ENCODE results near the gene MAML2.
A peak's percentile ranks its signal among the peaks of the same experiment; 100 is the strongest.

Gene MAML2

DNA sequence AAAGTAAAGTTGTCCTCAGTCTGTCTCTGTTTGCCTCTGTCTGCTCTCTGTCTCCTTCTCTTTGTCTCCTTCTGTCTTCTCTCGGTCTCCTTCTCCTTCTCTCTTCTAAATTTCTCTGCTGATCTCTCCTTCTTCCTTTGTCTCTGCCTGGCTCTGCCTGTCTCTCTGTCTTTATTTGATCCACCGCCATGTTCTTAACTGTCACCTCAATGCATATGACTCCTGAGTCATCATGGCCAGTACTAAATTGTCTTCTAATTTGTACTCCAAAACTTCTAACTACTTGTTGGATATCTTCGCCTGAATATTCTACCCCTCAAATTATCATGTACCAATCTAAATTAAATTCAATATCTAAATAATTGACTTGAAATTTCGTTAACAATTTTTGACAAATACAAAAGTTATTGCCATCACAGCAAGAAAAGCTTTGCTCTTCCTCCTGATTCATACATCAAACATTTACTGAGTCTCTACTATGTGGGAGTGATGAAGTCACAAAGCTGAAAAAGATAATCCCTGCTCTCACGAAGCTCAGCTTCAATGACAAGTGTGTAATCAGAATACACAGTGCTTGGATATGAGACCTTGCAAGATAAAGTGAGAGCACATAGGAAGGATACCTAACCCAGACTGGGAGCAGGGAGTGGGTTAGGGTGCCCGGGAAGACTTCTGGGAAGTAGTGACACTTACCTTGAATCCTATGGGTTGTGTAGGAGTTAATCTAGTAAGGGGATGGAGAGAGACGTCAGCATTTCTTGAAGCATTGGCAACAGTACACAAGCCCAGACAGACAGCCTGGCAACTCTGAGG, 193.0 kb downstream of the MAML2 start:
- DNase-seq, result peak; percentile 89

DNA sequence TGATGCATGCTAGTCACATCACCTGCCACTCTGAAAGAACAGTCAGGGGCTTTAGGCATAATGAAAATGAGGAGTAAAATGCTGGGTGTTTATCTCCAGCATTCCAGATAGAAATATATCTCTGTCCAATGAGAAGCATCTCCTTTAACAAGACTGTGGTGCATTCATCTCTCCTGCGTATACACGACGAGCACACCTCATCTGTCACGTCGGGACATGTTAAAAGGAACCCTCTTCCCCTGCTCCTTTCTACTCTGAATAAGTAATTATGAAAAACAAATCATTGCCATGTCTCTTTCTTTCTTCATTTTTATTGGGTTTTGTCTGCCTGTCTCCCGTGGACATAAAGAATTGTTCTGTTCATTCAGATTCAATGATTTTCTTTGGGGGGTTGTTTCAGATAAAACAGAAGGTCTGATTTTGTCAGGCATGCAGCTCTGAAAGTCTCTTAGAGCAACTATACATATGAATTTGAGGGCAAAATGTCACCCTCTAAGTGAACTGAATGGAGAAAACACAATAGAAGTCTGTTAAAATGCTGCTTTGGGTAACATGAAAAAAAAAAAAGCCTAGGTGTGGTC, 195.0 kb downstream of the MAML2 start:
- DNase-seq, result no peak

DNA sequence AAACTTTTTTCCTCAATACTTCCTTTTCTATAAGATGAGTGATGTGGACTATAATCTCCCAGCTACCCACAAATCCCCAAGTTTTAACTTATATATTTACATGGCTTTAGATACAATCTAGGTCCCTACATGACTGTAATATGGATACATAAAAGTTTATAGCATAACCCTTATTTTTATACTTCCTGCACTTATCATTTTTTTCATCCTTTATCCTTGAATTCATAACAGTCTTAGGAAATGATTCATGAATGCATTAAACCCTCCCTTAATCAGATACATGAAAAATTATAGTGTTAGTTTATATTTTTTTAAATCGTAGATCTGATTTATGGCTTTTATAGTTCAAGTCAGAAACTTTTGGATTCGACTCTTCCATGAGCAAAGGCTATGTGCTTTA, 195.8 kb downstream of the MAML2 start:
- DNase-seq, result peak; percentile 42

DNA sequence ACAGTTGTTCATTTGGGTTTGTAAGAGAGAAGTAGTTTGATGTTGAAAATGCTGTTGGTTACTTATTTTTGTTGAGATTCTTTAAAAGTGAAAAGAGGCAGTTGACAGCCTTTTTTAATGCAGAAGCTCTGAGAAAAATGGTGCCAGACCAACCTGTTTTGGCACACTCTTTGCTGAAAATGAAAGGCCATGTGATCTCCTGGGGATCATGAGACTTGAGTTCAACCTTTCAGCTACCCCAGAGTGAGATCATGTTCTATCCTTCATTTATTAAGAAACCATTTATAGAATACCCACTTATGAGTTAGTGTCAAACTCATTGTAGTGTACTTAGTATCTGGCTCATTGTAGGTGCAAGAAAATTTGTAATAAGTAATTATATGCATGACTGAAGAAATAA, 196.2 kb downstream of the MAML2 start:
- DNase-seq, result no peak

DNA sequence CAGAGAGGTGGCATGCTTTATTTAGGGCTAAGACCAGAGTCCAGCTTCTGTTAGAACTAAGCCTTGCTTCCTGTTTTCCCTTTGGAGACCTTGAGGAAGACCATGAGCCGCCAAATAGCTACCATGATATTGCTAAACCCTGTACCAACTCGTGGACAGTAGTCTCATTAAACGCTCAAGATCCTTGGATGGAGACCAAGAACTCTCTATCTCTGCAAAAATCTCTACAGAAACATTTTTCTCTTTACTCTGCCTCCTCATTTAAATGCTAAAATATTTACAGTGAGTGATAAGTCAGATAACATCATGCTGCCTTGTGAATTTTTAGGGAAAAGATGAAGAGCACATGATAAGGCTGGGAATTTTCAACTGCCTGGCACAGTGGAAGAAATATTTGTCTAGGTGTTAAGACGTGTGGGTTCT, 197.8 kb downstream of the MAML2 start:
- DNase-seq, result peak; percentile 73

DNA sequence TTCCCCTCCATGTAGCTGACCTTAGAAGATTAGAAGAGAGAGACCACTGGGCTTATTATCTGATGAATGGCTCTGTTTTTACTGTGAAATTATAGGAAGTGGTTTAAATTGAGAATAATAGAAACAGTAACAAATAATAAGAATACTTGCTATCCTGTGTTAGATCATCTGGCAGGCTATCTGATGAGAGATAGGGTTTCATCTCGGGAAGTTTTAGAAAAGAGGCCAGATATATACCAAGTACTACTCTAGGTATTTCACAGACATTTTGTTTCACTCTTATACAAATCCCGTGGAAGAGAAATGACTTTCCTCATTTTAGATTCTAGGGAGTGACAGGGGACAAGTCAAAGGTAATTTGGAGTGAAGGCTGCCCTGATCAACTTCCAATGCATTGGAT, 198.4 kb downstream of the MAML2 start:
- DNase-seq, result no peak

DNA sequence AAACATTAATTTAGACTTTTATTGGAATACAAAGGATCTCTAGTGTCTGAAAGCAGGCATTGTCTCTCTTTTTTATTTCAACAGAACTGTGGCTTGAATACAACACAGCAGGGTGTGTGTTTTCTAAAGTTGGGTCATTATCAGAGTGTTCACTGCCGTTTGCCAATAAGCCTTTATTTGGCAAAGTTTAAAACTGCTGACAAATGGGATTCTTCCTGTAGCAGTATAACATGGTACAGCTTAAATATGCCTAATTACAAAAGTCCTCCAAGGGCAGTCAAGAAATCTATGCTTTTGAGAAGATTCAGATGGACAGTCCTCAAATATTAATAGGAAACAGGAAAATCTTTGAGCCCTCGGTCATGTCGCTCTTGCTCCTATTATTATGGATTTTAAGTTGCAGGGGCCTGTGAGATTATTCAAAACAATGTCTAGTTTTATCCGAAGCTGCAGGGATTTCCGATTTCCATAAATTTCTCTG, 199.9 kb downstream of the MAML2 start:
- DNase-seq, result no peak

DNA sequence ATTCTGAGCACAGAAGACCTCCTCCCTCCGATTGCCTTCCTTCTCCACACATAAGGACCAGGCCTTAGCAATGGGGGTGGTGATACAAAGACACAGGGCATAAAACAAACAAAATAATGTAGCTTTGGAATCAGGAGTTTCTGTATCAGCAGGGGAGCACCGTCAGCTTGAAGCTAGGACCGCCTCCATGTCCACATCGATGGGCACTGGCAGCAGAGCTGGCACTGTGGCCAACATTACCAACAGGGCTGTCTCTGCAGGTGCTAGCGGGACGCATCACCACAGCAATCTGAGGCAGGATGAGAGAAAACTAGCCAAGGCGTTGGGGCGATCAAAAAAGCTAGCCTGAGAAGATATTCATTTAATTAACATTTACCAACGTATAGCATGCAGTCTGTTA, 201.4 kb downstream of the MAML2 start:
- no peak for DNase-seq

DNA sequence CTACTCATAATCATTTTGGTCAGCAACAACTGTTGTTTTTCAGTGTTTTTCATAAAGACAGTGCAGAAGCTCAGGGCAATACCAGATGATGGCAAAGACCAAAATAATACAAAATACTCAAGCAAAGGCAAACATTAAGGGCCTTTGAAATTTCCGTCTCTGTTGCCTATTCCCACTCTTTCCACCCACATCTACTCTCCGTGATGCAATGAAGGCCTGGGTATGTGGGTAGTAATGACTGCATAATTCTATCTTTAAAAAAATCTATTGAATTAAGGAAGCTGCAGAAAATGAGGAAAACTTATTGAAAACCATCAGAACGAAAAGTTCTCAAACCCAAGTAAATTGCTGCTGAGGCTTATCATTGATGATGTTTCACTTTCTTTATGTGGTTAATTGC, 203.3 kb downstream of the MAML2 start:
- no peak for DNase-seq

DNA sequence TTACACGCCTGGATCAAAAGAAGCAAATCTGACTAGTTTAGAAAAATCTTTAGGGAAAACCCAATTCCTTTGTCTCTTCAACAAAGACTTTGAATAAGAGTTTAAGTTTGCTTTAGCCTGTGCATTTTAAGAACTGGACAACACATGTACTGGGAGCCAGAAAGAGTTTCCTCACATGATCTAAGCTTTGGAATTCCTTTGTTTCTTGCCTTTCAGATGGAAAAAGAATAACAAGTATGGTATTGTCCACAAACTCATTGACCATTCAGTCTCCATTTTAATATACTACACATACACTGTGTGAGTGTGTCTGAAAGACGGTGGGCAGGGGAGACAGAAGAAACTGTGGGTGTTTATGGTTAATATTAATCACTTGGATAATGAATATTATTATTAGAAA, 205.6 kb downstream of the MAML2 start:
- DNase-seq, result no peak

DNA sequence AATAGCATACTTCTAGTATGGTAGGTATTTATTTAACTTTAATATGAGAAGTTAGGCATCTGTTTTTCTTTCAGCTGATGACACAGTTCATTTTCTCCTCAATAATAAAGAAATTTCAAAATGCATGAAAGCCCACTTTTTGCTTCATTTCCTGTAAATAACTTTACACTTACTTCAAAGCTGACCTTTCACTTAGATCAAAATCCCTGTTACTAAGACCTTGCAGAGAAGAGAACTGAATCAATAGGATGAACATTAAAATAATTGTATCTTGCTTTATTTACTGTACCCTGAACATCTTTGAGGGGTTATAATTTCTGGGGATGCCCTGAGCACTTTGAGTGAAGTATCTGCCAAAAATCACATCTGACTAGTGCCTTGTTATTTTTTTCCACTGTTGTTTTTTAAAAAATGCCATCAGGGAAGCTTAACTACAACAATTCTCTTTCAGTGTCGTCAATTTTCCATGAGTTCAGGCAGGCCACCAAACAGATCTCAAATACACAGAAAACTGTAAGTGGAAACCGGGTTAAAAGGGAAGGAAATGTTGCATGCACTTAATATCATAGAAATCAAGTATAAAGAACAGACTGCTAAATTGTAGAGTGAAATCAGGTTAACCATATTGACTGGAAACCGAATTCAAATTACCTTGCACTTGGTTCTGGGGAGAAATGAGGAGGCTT, 206.2 kb downstream of the MAML2 start:
- DNase-seq, result no peak

DNA sequence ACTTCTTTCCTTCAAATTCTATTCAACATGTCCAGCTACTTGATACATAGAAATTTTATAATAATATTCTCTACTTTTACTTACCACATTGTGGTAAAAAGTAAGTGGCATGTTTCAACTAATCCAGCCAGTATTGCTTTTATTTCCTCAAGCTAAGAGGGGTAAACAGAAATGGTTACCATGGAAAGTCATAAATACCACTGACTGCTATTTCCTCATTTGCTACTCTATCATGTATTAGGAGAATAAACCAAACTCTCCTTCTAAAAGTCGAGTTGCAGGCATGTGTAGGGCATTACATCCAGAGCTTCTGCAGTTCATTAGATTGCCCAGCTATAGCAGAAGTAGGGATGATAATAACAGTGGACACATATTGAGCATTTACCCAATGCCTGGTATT, 208.4 kb downstream of the MAML2 start:
- peak; percentile 47 for DNase-seq

DNA sequence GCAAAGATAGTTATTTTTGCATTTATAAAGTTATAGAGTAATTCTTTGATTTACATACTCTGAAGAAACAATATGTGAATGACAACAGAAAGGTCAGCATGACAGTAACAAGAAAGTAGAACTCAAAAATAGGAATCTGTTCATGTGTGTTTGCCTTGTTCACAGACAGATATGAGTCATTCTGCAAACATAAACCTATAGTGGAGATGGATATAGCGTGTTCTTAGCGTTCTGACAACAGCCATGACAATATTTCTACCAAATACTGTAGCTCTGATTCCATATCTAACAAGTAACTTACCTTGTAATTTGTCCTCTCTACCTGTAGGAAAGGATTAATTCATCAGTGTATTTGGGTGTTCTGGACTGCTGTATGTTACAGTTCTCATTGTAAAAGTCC, 210.6 kb downstream of the MAML2 start:
- DNase-seq, result no peak

DNA sequence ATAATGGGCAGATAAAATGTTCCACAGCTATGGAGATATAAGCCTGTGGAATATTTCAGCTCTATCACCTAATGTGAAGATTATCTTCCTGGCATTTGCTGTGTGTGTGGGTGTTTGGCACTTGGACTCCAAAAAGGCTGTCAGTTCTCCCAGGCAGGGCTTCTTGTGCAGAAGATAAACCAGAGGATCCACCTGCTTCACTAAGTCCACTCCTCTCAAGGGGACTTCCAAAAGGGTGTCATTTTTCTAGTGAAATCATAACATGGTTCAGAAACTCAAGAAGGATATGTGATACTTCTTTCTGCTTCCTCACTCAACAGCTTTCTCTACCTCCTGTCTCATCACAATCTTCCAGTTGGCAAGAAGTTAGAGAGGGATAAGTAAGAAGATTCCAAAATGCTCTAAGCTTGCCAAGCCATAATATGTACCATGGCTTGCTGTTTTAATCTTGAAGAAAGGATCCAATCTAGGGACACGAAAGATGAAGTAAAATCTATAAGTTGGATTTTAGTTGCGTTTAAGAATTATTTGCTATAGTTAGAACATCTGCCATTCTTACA, 212.9 kb downstream of the MAML2 start:
- DNase-seq, result no peak

DNA sequence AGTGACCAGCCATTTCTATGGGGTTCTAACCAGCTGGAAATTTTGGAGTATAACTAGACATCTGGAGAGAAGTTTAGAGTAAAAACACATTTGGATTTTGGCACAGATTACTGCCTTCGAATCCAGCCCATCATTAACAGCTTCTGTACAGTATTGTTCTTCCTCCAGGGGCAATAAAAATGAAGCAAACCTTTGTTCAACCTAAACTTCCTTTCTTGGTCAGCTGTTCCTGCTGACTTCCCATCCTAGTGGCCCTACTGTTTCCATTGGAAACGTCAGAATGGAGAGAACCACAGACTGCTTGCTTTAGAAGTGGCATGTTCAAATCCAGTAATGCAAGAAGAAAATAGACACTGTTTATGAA, 215.4 kb downstream of the MAML2 start:
- DNase-seq, result no peak

DNA sequence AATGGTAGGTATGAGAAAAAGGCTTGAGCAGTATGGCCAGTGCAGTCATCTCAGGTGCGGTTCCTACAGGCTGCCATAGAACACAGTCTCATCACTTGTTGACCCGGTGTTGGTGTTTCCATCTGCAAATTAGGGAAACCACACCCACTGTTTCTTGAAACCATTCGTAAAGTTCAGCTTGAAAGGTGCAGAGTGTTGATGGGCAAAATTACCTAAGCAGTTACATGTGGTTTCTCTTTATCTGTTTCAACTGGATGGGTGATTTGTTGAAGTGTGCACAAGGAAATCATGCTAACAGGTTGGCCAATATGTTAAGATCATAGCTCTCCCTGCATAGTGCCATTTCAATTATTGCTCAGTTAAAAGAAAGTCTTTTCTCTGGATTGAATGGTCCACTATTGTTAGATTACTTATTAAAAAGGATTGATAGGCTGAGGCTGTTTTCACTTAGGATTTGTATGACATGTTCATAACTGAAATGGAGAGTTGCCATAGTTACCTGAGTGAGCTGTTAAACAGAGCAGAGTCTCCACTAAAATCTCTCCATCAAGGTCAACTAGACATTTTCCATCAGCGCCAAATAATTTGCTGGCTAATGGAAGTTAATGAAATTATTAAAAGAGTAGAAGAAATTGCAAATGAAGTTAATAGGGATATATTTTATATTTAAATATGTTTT, 215.9 kb downstream of the MAML2 start:
- no peak for DNase-seq

DNA sequence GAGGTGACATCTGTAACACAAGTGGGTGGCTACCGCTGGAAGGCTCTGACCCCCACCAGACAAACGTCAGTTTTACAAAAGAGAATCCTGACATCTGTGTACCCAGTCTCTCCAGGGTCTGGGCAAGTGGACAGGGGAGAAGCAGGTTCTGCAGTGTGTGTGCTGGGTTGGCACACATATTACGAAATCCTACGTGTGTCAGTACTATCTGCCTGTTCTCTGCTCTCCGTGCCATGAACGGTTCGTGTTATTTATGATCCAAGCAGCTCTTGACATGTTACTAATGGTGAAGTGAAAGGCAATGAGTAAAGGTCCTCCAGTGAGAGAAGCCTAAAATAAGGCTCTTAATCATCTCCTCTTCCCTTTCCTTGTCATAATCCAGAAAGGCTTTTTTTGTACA, 217.6 kb downstream of the MAML2 start:
- DNase-seq, result no peak

DNA sequence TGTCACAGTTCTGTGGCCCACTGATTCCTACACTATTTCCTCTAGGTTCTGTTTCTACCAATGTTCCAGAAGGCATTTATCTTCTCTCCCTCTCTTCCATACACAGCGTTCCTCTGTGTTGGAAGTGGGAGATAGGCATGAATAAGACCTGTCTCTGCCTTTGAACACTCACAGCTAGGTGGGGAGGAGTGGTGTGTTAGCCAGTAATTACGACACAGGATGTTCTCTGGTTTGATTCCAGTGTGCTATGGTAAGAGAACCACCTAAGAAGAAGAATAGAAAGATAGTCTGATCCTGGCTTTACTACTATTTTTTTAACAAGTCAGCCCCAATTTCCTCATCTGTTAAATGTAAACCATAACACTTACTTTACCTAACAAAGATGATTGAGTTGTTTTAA, 218.8 kb downstream of the MAML2 start:
- DNase-seq, result no peak

DNA sequence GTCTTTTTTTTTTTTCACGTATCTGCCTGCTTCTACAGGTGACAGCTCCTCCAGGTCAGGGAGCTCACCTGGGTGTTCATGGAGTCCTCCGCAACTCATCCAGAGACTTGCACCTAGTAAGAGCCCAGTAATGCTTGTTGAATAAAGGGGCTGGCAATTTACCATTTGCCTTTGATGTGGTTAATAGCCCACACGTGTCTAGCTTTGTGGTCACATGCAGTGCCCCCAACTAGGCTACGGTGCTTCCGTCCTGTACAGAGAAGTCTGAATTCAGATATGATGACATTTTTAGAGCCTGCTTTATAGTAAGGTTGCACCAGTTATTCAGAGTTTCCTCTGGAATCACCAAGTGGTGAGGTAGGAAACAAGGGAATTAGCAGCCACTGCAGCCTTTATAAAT, 219.7 kb downstream of the MAML2 start:
- no peak for DNase-seq

DNA sequence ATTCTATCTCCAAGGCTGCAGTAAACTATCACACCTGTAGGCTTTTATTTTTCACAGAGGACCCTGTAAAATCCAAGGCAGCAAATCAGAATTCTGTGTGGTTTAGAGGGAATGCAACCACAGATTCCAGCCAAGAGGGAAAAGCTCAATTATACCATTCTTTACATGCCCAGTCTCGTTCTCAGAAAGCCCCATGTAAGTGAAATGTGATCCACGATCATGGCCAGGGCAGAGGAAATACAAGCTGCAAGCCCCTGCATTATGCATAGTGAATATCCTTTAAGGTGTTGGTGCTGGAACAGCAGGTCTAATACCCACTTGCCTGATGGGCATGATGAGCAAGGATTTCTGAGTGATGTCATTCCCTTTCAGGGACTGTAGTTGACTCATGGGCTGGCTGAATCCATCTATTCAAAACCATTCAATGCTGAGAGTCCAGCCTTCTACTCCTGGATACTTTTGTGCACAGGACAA, 220.4 kb downstream of the MAML2 start:
- DNase-seq, result peak; percentile 63

DNA sequence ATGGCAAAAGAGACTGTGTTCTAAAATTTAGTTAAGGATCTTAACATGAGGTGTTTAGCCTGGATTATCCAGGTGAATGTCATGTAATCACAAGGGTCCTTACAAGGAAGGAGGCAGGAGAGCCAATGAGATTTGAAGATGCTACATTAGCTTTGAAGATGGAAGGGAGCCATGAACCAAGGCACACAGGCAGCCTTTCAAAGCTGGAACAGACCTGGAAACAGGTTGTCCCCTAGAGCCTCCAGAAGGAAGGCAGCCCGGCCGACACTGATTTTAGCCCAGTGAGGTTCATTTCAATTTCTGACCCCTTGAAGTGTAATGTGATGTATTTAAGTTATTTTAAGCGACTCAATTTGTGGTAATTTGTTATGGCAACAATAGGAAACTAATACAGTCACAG, 223.8 kb downstream of the MAML2 start:
- no peak for DNase-seq

DNA sequence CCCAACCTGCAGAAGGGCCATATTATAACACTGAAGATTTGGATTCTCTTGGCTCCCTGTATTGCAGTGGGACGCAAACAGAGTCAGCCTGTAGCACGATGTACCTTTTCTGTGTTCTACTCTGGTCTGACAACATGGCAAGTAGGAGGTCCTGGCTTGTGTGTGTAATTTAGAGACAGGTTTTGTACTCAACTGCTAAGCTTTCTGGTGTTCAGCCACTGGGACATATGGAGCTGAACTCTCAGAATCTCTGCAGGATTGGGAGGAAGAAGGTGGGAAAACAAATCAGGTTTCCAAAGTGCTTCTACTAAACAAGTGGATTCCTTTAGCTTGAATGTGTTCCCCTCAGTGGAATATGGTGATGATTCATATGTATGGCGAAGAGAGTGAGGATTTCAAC, 226.6 kb downstream of the MAML2 start:
- DNase-seq, result no peak

Measured in fibroblast of skin of right quadriceps (primary cell).